GM19452 (cell line): Measurements from ENCODE around the gene PLCL1.
A peak's percentile ranks its signal among the peaks of the same experiment; 100 is the strongest.

Experiments used
- ATAC-seq: cut with Tn5 transposase; IDR thresholded peaks from one replicate; pipeline ENCODE4 v1.9.1; 2021; ENCODE audit not compliant: unreplicated experiment

Gene PLCL1

GRCh38 chr2:198102120-198102519, 297.7 kb downstream of the PLCL1 start:
- no peak for ATAC-seq

GRCh38 chr2:198102856-198103255, 298.5 kb downstream of the PLCL1 start:
- no peak for ATAC-seq

- ATAC-seq, result no peak
These were observed 302.4 kb downstream of the PLCL1 start for GRCh38 chr2:198106621-198107385.

GRCh38 chr2:198113316-198113715, 308.9 kb downstream of the PLCL1 start:
- ATAC-seq, result no peak

DNA sequence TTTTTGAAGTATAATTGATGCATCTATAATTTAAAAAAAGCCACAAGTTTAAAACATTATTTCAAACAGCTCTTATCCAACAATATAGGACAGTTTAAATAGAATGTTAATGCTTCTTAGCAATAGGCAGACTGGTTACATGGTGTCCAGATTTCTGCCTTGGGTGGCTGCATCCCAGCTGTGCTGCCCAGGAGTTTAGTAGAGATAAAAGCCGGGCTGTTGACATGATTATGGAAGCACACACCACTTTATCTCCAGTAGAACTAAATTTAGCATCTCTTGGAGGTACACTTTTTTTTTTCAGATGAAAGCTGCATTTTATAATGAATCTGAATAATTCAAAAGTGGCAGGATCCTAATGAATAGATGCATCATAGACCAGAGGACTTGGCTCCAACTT, 309.7 kb downstream of the PLCL1 start:
- no peak for ATAC-seq

GRCh38 chr2:198115201-198115600, 310.8 kb downstream of the PLCL1 start:
- ATAC-seq, result no peak

GRCh38 chr2:198116756-198117155, 312.4 kb downstream of the PLCL1 start:
- ATAC-seq, result no peak

DNA sequence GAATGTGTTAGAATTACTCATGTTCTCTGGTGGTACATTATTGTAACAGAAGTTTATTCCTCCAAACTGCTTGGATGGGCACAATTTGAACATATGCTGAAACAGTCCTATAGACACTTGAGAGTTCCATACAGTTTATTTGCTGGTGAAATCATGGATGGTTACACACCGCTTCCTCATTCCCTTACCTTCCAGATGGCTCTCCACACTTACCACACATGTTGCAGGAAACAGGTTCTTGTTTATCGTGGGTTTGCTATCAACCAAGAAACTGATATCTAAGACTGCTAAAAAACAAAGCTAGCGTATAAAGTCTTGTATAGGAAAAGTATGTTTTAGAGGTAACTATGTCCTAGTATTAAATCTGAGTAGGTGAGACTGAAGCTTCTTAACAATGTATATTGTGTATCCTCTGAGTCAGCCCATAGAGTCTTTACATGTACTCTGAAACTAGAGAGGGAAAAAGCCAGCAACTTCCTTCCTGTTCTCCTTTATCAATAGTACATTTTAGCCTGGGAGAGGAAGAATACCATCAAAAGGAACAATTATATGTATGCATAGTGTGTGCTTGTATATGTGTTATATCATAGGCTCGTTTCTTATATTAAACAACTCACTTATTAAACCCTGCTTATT, 313.1 kb downstream of the PLCL1 start:
- ATAC-seq, result no peak

GRCh38 chr2:198127627-198128026, 323.2 kb downstream of the PLCL1 start:
- peak; percentile 58 for ATAC-seq

- ATAC-seq, result no peak
These were observed 325.2 kb downstream of the PLCL1 start for GRCh38 chr2:198129609-198130008.

DNA sequence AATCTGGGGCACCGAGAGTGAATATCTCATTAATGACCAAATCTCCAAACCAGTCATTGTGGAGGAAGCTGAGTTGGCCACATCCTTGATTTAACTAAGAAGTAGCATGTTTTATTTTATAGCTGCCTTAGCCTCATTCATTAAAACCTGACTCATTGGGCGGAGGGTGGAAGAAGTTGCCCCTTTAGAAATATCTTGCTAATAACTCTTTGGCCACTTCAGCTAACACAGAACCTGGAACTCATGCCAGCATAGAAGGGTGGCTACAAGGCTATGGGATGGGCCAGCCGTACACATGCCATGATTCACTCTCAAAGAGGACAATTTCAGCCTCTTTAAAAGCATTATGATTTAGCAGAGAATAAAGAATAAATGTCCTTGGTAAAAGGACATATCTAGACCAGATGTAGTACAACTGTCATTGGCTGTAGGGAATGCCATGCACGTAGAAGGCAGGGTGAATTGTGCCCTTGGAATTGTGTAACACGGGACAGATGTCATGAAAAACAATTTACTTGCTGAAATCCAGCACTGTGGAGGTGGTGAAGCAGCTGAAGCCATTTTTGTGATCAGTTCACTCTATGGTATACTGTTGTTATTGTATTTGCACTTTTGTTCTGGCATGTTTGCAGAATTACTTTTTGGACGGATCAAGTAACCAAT, 330.0 kb downstream of the PLCL1 start:
- no peak for ATAC-seq

DNA sequence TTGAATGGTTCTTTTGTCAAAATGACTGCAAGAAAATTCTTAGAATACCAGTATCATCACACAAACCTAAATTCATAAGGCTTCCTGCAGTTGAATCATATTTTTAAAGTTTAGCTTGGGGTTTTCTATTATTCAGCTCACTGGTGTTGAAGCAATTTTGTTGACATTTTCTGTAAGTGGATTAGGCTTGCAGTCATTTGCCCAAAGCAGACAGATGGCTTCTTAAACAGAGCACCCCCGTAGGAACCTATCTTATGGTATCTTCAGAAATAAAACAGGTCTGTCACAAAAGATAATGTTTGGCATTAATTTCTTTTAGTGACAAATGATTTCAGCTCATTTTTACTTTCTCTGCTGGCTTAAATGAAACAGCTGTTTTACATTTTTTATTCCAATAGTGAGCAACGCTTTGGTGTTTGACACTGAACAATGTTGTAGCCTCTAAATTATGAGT, 331.1 kb downstream of the PLCL1 start:
- ATAC-seq, result no peak

DNA sequence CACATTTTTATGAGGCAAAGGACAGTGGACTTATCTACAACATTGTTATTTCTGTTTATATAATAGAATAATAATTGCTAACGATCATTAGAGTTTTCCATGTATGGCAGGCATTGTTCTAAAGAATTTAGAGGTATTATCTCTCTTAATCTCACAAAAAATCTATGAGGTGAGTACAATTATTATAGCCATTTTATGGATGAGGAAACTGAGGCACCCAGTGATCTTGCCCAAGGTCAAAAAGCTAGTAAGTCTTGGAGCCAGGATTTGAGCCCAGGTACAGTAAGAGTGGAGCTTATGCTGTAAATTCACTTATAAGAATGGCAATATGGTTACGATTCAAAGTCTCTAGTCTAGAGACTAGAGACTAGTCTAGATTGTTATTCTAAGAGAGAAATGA, 331.7 kb downstream of the PLCL1 start:
- ATAC-seq, result no peak

DNA sequence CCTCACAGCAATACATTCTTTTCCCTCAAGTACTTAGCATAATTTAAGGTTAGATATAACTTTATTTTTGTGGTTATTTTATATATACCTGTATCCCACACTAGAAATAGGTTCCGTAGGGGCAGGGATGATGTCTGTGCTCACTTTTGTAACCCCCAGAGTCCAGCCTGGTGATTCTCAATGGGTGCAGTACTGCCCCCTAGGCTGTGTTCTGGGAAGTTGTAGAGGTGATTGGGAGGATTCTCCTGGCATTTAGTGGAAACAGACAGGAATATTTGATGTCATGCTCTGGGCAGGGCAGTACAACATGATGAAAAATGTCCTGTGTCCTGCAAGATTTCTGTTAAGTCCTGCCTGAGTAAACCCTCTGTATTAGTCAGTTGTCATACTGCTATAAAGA, 333.3 kb downstream of the PLCL1 start:
- no peak for ATAC-seq

GRCh38 chr2:198141726-198142125, 337.3 kb downstream of the PLCL1 start:
- no peak for ATAC-seq

GRCh38 chr2:198143156-198143555, 338.8 kb downstream of the PLCL1 start:
- ATAC-seq, result no peak

GRCh38 chr2:198143793-198144192, 339.4 kb downstream of the PLCL1 start:
- no peak for ATAC-seq

DNA sequence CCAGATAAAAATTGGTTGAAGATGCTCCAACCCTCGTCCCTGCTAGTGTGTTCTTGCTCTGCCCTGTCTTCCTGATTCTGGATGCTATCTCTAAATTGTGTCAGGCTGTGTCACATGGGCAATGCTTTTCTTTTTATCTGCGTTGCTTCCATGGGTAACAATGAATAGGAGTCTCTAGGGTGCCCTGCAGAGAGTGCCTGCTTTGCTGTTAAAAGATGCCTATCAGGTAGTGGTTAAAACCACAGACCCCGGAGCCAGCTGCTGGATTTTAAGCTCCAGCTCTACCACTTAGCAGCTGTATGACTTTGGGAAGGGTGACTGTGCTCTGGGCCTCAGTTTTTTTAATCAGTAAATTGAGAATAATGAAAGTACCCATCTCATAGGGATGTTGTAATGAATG, 340.3 kb downstream of the PLCL1 start:
- ATAC-seq, result no peak

- ATAC-seq, result no peak
These were observed 342.1 kb downstream of the PLCL1 start for GRCh38 chr2:198146346-198146940.

DNA sequence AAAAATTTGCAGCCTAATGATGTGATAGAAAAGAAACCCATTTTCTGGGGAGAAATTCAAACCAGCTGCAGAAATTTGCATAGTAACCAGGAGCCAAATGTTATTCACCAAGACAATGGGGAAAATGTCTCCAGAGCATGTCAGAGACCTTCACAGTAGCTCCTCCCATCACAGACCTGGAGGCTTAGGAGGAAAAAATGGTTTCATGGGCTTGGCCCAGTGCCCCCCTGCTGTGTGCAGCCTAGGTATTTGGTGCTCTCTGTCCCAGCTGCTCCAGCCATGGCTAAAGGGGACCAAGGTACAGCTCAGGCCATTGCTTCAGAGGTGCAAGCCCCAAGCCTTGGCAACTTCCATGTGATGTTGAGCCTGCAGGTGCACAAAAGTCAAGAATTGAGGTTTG, 352.9 kb downstream of the PLCL1 start:
- ATAC-seq, result no peak

DNA sequence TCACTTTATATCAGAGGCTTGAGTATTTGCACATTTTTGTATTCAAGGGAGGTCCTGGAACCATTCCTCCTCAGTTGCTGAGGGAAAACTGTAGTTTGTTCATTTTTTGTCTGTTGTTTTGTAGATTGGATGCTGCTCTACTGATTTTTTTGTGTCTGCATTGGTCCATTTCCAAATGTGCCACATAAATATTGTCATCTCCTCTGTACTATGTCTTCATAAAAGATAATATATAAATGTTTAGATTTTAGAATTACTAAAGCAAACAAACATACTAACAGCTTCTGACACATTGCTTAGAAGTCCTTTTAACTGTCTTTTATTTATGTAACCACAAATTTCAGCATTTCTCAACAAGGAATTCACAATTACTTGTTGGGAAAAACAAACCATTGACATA, 356.8 kb downstream of the PLCL1 start:
- no peak for ATAC-seq

DNA sequence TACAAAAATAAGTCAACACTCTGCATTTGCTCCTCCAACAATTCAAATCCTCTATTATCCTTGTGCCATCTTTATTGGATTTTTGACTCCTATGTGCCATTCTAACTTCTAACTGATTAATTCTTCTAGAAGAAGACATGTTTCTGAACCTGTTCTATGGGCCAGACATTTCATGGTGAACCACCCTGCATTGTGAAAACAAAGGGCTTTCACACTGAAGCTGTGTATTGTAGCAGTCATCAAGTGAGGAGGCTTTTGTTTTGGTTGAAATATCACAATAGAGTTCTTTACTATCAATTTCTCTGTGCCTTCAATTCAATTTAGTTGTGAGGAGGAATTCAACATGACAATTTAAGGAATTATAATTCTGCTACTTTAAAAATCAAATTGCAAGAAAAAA, 357.9 kb downstream of the PLCL1 start:
- ATAC-seq, result no peak
